ENCODE data around the gene CFTR. TPM values are rescaled to one million over a fixed set of nuclear protein-coding genes. Genes with fewer than 3 reads are reported as not detected.

CFTR gene
- total RNA-seq, 1 donor from 2014 or later: not detected

DNA sequence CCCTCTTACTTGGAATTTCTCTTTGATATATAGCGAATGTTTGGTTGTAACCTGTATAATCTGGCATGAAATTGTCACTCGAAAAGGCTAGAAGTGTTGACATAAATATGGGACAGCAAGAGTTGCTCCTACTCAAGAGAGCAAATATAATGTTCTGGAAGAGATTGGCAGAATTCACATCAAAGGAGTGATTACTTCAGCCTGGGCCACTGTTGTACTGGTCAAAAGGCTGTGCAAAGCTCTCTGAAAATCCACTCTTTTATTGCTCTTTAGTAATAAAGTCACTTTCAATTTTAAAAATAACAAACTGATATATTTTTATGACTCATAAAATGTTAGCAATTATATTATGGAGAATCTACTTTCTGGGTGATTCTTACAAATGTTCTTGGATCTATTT, 58.2 kb downstream of the CFTR start:
- H3K27me3 Mint-ChIP-seq: no peaks in the 10 kb centered on the region
- no peaks in the 10 kb centered on the region for H3K36me3 Mint-ChIP-seq (ENCODE audit: low read depth)
- intact Hi-C loops (cut with micrococcal nuclease): no loop called here
- no peak for DNase-seq
- no peaks in the 10 kb centered on the region for H3K4me1 Mint-ChIP-seq
- H3K4me3 Mint-ChIP-seq: no peak overlapping the region
- H3K27ac Mint-ChIP-seq: no peak overlapping the region
- H3K9me3 Mint-ChIP-seq: no peaks in the 10 kb centered on the region

DNA sequence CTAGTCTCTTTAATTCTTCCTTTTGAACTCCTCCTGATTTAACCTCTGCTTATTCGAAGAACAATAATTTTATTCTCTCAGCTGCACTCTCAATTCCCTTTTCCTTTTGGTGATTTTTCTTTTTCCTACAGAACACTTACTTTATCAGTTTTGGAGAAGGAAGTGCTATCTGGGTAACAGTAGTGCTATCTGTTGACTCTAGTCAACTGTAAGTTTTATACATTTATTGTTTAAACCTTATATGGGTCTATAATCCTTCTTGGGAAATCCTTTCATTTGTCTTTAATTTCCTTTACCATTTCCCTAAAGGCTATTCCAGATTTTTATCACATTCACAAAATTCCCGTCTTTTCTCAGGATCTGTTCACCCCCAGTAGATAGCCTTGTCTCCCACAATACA, 64.2 kb downstream of the CFTR start:
- Mint-ChIP-seq H3K36me3 (ENCODE audit: low read depth) (no peaks in the 10 kb centered on the region), H3K4me1 (no peaks in the 10 kb centered on the region), H3K4me3 (no peak overlapping the region), H3K9me3 (no peaks in the 10 kb centered on the region), H3K27ac (no peak overlapping the region), H3K27me3 (no peaks in the 10 kb centered on the region)
- DNase-seq: no peak
- intact Hi-C loops (cut with micrococcal nuclease): no loop called here

DNA sequence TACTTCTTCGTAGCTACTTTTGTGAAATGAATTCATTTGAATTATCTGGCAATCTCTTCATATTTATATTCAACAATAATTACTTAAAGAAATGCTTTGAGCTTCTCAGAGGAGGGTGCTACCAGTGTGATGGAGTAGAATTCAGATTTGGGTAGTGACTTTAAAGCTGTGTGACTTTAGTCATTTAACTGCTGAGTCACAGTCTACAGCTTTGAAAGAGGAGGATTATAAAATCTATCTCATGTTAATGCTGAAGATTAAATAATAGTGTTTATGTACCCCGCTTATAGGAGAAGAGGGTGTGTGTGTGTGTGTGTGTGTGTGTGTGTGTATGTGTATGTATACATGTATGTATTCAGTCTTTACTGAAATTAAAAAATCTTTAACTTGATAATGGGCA, 68.2 kb downstream of the CFTR start:
- Mint-ChIP-seq H3K4me3 (no peak overlapping the region), H3K36me3 (ENCODE audit: low read depth) (no peaks in the 10 kb centered on the region), H3K4me1 (no peaks in the 10 kb centered on the region), H3K9me3 (no peaks in the 10 kb centered on the region), H3K27ac (no peak overlapping the region), H3K27me3 (no peaks in the 10 kb centered on the region)
- DNase-seq: no peak
- intact Hi-C loops (cut with micrococcal nuclease): no loop called here

DNA sequence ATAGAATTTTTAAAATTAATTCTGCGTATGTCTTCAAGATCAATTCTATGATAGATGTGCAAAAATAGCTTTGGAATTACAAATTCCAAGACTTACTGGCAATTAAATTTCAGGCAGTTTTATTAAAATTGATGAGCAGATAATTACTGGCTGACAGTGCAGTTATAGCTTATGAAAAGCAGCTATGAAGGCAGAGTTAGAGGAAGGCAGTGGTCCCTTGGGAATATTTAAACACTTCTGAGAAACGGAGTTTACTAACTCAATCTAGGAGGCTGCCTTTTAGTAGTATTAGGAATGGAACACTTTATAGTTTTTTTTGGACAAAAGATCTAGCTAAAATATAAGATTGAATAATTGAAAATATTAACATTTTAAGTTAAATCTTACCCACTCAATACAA, 70.8 kb downstream of the CFTR start:
- no peaks in the 10 kb centered on the region for H3K4me1 Mint-ChIP-seq
- no peak overlapping the region for H3K27ac Mint-ChIP-seq

DNA sequence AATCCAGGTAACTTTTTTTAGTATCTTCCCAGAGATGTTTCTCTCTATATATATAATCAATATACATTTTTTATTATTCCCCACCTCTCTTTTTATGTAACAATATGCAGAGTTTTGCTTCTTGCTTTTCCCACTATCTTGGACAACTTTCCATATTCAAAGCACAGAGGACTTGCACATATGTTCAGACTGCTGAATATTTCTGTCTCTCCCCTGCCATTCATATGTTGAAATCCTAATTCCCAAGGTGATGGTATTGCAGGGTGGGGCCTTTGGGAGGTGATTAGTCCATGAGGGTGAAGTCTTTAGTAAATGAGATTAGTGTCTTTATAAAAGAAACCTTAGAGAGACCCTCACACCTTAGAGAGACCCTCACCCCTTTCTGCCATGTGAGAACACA, 72.8 kb downstream of the CFTR start:
- Mint-ChIP-seq H3K27me3 (no peaks in the 10 kb centered on the region), H3K9me3 (no peaks in the 10 kb centered on the region), H3K27ac (no peak overlapping the region), H3K4me1 (no peaks in the 10 kb centered on the region), H3K36me3 (ENCODE audit: low read depth) (no peaks in the 10 kb centered on the region), H3K4me3 (no peak overlapping the region)
- intact Hi-C loops (cut with micrococcal nuclease): no loop called here
- DNase-seq: no peak

More for the DNA sequence above, 70.8 kb downstream of the CFTR start:
- no peaks in the 10 kb centered on the region for H3K27me3 Mint-ChIP-seq
- no peaks in the 10 kb centered on the region for H3K9me3 Mint-ChIP-seq
- no peak overlapping the region for H3K4me3 Mint-ChIP-seq
- H3K36me3 Mint-ChIP-seq (ENCODE audit: low read depth): no peaks in the 10 kb centered on the region
- no peak for DNase-seq
- intact Hi-C loops (cut with micrococcal nuclease): no loop called here

DNA sequence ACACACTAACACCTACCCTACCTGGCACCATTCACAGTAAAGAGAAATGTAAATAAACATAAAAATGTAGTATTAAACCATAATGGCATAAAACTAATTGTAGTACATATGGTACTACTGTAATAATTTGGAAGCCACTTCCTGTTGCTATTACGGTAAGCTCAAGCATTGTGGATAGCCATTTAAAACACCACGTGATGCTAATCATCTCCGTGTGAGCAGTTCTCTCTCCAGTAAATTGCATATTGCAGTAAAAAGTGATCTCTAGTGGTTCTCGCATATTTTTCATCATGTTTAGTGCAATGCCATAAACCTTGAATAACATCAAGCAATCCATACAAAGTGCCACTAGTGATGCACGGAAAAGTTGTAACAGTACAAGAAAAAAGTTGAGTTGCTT, 75.4 kb downstream of the CFTR start:
- Mint-ChIP-seq H3K27ac (no peak overlapping the region), H3K36me3 (ENCODE audit: low read depth) (no peaks in the 10 kb centered on the region), H3K27me3 (no peaks in the 10 kb centered on the region), H3K9me3 (no peaks in the 10 kb centered on the region), H3K4me1 (no peaks in the 10 kb centered on the region), H3K4me3 (no peak overlapping the region)
- intact Hi-C loops (cut with micrococcal nuclease): no loop called here
- DNase-seq: no peak

DNA sequence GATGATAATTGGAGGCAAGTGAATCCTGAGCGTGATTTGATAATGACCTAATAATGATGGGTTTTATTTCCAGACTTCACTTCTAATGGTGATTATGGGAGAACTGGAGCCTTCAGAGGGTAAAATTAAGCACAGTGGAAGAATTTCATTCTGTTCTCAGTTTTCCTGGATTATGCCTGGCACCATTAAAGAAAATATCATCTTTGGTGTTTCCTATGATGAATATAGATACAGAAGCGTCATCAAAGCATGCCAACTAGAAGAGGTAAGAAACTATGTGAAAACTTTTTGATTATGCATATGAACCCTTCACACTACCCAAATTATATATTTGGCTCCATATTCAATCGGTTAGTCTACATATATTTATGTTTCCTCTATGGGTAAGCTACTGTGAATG, 79.6 kb downstream of the CFTR start:
- no peaks in the 10 kb centered on the region for H3K36me3 Mint-ChIP-seq (ENCODE audit: low read depth)
- no peaks in the 10 kb centered on the region for H3K9me3 Mint-ChIP-seq
- H3K27ac Mint-ChIP-seq: no peak overlapping the region
- no peak overlapping the region for H3K4me3 Mint-ChIP-seq
- no peaks in the 10 kb centered on the region for H3K27me3 Mint-ChIP-seq
- no peaks in the 10 kb centered on the region for H3K4me1 Mint-ChIP-seq
- intact Hi-C loops (cut with micrococcal nuclease): no loop called here
- DNase-seq: no peak

DNA sequence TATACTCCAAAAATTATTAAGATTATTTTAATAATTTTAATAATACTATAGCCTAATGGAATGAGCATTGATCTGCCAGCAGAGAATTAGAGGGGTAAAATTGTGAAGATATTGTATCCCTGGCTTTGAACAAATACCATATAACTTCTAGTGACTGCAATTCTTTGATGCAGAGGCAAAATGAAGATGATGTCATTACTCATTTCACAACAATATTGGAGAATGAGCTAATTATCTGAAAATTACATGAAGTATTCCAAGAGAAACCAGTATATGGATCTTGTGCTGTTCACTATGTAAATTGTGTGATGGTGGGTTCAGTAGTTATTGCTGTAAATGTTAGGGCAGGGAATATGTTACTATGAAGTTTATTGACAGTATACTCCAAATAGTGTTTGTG, 80.2 kb downstream of the CFTR start:
- no peaks in the 10 kb centered on the region for H3K36me3 Mint-ChIP-seq (ENCODE audit: low read depth)
- no peak overlapping the region for H3K27ac Mint-ChIP-seq
- no peak for DNase-seq
- H3K27me3 Mint-ChIP-seq: no peaks in the 10 kb centered on the region
- no peak overlapping the region for H3K4me3 Mint-ChIP-seq
- no peaks in the 10 kb centered on the region for H3K9me3 Mint-ChIP-seq
- intact Hi-C loops (cut with micrococcal nuclease): no loop called here
- H3K4me1 Mint-ChIP-seq: no peaks in the 10 kb centered on the region

DNA sequence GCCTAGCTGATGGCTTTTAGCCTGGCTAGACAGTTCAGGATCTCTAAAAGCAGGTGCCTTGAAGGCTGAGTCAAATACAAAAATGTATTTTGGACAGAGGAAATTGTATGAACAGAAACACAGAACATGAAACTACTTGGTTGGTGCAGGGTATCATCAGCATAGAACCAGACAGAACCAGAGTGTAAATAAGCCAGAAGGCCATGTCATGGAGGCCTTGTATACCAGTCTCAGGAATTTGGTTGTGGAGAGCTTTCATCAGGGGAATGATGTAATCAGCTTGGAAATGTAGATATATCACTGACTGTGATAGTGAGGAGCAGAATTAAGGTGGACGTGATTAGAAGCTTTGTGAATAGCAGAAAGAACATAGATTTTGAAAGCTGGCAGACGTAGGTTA, 82.9 kb downstream of the CFTR start:
- no peak overlapping the region for H3K27ac Mint-ChIP-seq
- no peak overlapping the region for H3K4me3 Mint-ChIP-seq
- no peaks in the 10 kb centered on the region for H3K27me3 Mint-ChIP-seq
- H3K4me1 Mint-ChIP-seq: no peaks in the 10 kb centered on the region
- H3K36me3 Mint-ChIP-seq (ENCODE audit: low read depth): no peaks in the 10 kb centered on the region
- no peak for DNase-seq
- intact Hi-C loops (cut with micrococcal nuclease): no loop called here
- no peaks in the 10 kb centered on the region for H3K9me3 Mint-ChIP-seq

DNA sequence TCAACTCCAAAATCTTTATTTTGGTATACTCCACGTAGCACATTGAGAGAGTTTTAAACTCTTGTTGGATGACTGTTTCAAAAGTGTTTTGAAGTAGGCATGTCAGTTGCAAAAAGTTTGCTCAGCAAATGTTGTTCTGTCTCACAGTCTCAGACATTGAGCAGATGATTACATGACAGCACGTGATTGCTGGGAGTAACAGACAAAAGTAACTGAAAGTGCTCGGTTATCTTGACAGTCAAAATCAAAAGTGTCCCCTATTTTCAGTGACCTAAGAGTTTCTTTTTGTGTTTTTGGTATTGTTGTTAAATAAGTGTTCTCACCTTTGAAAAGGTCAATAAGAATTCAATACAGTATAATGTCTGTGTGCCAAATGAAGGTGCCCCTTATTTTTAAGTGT, 84.3 kb downstream of the CFTR start:
- Mint-ChIP-seq H3K9me3 (no peaks in the 10 kb centered on the region), H3K4me3 (no peak overlapping the region), H3K27ac (no peak overlapping the region), H3K4me1 (no peaks in the 10 kb centered on the region), H3K36me3 (ENCODE audit: low read depth) (no peaks in the 10 kb centered on the region), H3K27me3 (no peaks in the 10 kb centered on the region)
- intact Hi-C loops (cut with micrococcal nuclease): no loop called here
- no peak for DNase-seq

DNA sequence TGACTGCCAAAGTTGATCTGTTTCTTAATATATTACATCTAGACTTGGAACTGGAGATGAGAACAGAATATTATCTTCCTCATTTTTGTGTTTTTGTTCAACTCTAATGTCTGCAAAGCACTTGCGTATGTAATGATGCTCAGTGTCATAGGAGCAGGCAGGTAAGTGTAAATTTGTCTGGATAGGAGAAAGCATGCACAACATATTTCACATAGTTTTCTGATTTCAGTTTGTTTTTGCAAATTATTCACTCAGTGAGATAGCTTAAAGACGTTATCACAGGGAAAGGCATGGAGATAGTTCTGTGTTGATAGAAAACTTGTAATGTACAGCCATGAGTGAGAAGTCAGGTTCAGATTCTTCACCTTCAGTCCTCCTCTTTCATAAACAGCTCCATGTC, 84.8 kb downstream of the CFTR start:
- no peak overlapping the region for H3K27ac Mint-ChIP-seq
- no peaks in the 10 kb centered on the region for H3K27me3 Mint-ChIP-seq
- H3K4me3 Mint-ChIP-seq: no peak overlapping the region
- intact Hi-C loops (cut with micrococcal nuclease): no loop called here
- DNase-seq: no peak
- H3K4me1 Mint-ChIP-seq: no peaks in the 10 kb centered on the region
- no peaks in the 10 kb centered on the region for H3K9me3 Mint-ChIP-seq
- H3K36me3 Mint-ChIP-seq (ENCODE audit: low read depth): no peaks in the 10 kb centered on the region

DNA sequence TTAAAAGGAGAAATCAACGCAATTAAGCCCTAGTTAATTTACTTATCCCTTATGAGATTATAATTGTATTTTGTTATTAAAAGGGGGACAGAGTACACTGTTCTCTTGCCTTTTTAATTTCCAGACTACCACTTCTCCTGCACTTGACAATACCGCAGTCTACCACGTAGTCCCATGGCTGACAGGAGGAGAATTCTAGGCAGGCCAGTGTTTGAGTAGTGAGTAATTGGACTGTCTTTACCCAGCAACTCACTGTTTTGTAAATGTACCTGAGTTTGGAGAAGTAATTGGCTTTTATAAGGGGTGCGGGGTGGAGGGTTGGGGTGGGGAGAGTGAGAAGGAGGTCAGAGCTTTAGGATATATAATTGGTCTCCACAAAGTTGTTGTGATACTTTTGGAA, 85.4 kb downstream of the CFTR start:
- intact Hi-C loops (cut with micrococcal nuclease): no loop called here
- DNase-seq: no peak
- H3K4me3 Mint-ChIP-seq: no peak overlapping the region

DNA sequence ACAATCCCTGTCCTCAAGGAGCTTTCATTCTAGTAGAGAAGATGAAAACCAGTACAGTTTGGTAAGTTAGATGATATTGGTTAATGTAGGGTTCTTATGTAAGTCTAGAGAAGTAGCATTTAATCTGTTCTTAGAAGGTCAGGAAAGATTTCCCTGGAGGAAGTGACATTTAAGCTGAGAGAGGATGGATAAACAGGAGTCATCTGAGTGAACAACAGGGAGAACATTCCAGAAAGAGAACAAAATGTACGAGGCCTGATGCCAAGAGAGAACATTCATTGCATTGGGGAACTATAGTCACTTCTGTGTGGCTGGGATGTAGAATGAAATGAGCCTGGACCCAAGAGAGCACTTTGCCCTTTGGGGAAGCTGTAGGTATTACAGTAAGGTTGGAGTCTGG, 88.0 kb downstream of the CFTR start:
- Mint-ChIP-seq H3K4me3 (no peak overlapping the region), H3K27ac (no peak overlapping the region), H3K4me1 (no peaks in the 10 kb centered on the region), H3K9me3 (no peaks in the 10 kb centered on the region), H3K36me3 (ENCODE audit: low read depth) (no peaks in the 10 kb centered on the region), H3K27me3 (no peaks in the 10 kb centered on the region)
- DNase-seq: no peak
- intact Hi-C loops (cut with micrococcal nuclease): no loop called here

More for the DNA sequence above, 85.4 kb downstream of the CFTR start:
- no peak overlapping the region for H3K27ac Mint-ChIP-seq
- no peaks in the 10 kb centered on the region for H3K4me1 Mint-ChIP-seq
- no peaks in the 10 kb centered on the region for H3K9me3 Mint-ChIP-seq
- no peaks in the 10 kb centered on the region for H3K36me3 Mint-ChIP-seq (ENCODE audit: low read depth)
- no peaks in the 10 kb centered on the region for H3K27me3 Mint-ChIP-seq

DNA sequence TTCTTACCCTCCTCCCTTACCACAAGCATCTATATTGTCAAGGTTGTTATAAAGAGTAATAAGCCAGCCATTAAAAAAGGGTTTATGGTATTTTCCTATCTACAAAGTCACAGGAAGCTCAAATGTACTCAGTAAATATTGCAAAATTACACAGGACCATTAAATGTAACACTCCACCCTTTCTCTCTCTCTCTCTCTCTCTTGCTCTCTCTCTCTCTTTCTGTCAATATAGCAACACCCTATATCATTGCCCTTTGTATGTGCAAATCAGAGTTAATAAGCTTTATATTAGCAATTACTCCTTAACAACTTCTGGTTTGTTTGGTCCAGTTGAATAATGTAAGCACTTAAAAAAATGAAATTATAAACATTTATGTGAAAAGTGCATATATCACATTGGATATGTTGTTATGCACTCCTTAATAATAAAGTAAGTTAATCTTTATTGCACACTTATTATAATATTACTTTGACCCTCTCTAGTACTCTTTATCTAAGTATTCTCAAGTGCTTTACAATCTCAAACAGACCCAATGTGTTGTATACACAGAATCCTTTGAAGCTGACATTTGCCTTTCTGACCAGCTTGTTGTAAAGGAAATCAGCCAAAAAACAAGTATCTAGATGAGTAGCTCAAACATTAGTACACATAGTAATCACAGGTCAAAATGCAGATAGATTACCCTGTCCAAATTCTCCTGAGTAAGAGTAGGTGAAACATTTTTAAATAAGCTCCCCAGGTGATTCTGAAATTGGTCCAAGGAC, 93.2 kb downstream of the CFTR start:
- Mint-ChIP-seq H3K4me3 (no peak overlapping the region), H3K9me3 (no peaks in the 10 kb centered on the region), H3K4me1 (no peaks in the 10 kb centered on the region), H3K27ac (no peak overlapping the region), H3K36me3 (ENCODE audit: low read depth) (no peaks in the 10 kb centered on the region), H3K27me3 (no peaks in the 10 kb centered on the region)
- intact Hi-C loops (cut with micrococcal nuclease): no loop called here
- no peak for DNase-seq

DNA sequence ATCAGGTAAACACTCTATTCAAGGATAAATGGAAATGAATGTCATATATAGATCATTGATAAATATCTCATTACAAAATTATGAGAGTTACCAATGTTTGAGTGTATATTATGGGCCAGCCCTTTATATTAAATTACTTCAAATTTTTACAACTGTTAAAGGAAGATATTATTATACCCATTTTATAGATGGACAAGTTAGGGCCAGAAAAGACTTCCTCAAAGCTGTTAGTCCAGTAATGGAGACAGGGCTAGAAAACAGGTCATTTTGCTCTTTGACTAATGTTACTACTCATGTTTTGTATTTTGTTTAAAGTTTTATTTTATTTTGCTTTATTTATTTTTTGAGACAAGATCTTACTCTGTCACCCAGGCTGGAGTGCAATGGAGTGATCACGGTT, 101.6 kb downstream of the CFTR start:
- Mint-ChIP-seq H3K36me3 (ENCODE audit: low read depth) (no peaks in the 10 kb centered on the region), H3K9me3 (no peaks in the 10 kb centered on the region), H3K4me1 (no peaks in the 10 kb centered on the region), H3K4me3 (no peak overlapping the region), H3K27me3 (no peaks in the 10 kb centered on the region), H3K27ac (no peak overlapping the region)
- intact Hi-C loops (cut with micrococcal nuclease): no loop called here
- DNase-seq: no peak
